Skeletal muscle satellite cell (primary cell): ENCODE results near the gene KRT32.

ENCODE experiments used
- H3K27me3 ChIP-seq: 2 replicates; pipeline ENCODE4 v1.7.0; 2013; ENCODE audit warnings: low read length; ENCODE audit not compliant: control insufficient read depth, insufficient read depth
- H3K36me3 ChIP-seq: 2 replicates; pipeline ENCODE4 v1.7.0; 2013; ENCODE audit warnings: mild to moderate bottlenecking, control low read depth, low read length; ENCODE audit not compliant: insufficient read depth
- H3K4me1 ChIP-seq: 2 replicates; pipeline ENCODE4 v1.7.0; 2013; ENCODE audit warnings: low read length; ENCODE audit not compliant: control insufficient read depth, insufficient read depth
- H3K4me2 ChIP-seq: 2 replicates; pipeline ENCODE4 v1.7.0; 2013; ENCODE audit warnings: mild to moderate bottlenecking, low read length
- H3K4me3 ChIP-seq: 2 replicates; pipeline ENCODE4 v1.7.0; 2013; ENCODE audit warnings: low read length
- H3K9ac ChIP-seq: 2 replicates; pipeline ENCODE4 v1.7.0; 2013; ENCODE audit warnings: mild to moderate bottlenecking, low read depth, low read length, moderate library complexity
- H3K9me3 ChIP-seq: replicated peaks from 2 replicates; pipeline ENCODE4 v1.7.0; 2013; ENCODE audit warnings: mild to moderate bottlenecking, control low read depth, low read length

Gene KRT32

GRCh38 chr17:41420134-41420533 is 47.1 kb downstream of the KRT32 start:
- Histone ChIP-seq H3K9me3 (no peaks in the 10 kb centered on the region), H3K4me1 (peaks cover 43% of the 10 kb centered on the region), H3K9ac (no peak overlapping the region), H3K4me3 (no peak overlapping the region), H3K36me3 (no peaks in the 10 kb centered on the region), H3K4me2 (no peak overlapping the region), H3K27me3 (no peaks in the 10 kb centered on the region)

GRCh38 chr17:41419716-41420115 is 47.5 kb downstream of the KRT32 start:
- H3K9ac ChIP-seq = no peak overlapping the region
- no peak overlapping the region for H3K4me3 ChIP-seq
- H3K4me2 ChIP-seq = no peak overlapping the region
- H3K27me3 ChIP-seq = no peaks in the 10 kb centered on the region
- no peaks in the 10 kb centered on the region for H3K9me3 ChIP-seq
- H3K4me1 ChIP-seq = peaks cover 43% of the 10 kb centered on the region
- no peaks in the 10 kb centered on the region for H3K36me3 ChIP-seq

DNA sequence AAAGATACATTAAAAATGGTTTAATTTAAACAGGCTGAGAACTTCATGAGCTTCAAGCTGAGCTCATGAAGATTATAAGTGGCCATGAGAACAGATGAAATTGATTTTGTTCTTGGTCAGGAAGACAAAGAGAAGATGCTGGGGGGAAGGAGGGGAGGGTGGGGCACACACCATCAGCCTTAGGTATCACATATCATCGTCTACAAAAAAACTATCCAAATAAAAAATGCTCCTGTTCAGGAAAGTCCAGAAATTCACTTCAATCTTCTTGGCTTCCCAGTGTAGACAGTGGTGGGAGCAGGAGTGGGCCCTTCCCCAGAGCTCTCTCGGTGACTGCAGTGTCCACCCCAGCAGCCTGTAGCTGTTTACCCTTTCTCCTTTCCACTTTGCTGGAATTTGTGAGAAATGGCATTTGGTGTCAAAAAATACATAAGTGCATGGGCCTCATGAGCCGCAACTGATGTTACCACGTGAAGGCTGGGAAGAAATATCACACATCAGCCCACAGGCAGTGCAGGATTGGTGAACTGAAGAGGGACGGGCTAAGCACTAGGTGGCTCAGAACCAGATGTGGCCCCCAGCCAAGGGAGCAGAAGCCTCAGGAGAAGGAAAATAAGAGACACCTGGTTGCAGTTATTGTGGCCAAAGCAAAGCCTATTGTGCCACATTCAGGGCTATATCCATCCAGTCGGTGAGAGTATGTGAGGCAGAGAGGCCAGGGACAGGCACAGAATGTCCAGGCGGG is 48.9 kb downstream of the KRT32 start:
- no peaks in the 10 kb centered on the region for H3K9me3 ChIP-seq
- no peak overlapping the region for H3K4me3 ChIP-seq
- H3K27me3 ChIP-seq = no peaks in the 10 kb centered on the region
- no peak overlapping the region for H3K9ac ChIP-seq
- H3K4me1 ChIP-seq = peaks cover 43% of the 10 kb centered on the region
- H3K36me3 ChIP-seq = no peaks in the 10 kb centered on the region
- H3K4me2 ChIP-seq = no peak overlapping the region

- Histone ChIP-seq H3K4me3 (no peak overlapping the region), H3K4me2 (no peak overlapping the region), H3K27me3 (no peaks in the 10 kb centered on the region), H3K9ac (no peak overlapping the region), H3K9me3 (no peaks in the 10 kb centered on the region), H3K4me1 (peaks cover 43% of the 10 kb centered on the region), H3K36me3 (no peaks in the 10 kb centered on the region)
These were observed 49.6 kb downstream of the KRT32 start for GRCh38 chr17:41417576-41418015.

- no peak overlapping the region for H3K9ac ChIP-seq
- H3K4me3 ChIP-seq = no peak overlapping the region
- no peaks in the 10 kb centered on the region for H3K9me3 ChIP-seq
- no peak overlapping the region for H3K4me2 ChIP-seq
- H3K27me3 ChIP-seq = no peaks in the 10 kb centered on the region
- H3K36me3 ChIP-seq = no peaks in the 10 kb centered on the region
- peaks cover 43% of the 10 kb centered on the region for H3K4me1 ChIP-seq
These were observed 50.1 kb downstream of the KRT32 start for GRCh38 chr17:41417127-41417526.

- no peaks in the 10 kb centered on the region for H3K27me3 ChIP-seq
These were observed 50.7 kb downstream of the KRT32 start for GRCh38 chr17:41416479-41416878.

GRCh38 chr17:41415833-41416335 is 51.3 kb downstream of the KRT32 start:
- Histone ChIP-seq H3K4me3 (no peak overlapping the region), H3K27me3 (no peaks in the 10 kb centered on the region), H3K9ac (peak overlapping the region; percentile 8), H3K9me3 (no peaks in the 10 kb centered on the region), H3K4me1 (peaks cover 37% of the 10 kb centered on the region), H3K36me3 (no peaks in the 10 kb centered on the region), H3K4me2 (no peak overlapping the region)

More at GRCh38 chr17:41416479-41416878, 50.7 kb downstream of the KRT32 start:
- no peaks in the 10 kb centered on the region for H3K9me3 ChIP-seq
- H3K36me3 ChIP-seq = no peaks in the 10 kb centered on the region
- peaks cover 43% of the 10 kb centered on the region for H3K4me1 ChIP-seq
- H3K4me3 ChIP-seq = no peak overlapping the region
- H3K9ac ChIP-seq = peak overlapping the region; percentile 8
- no peak overlapping the region for H3K4me2 ChIP-seq

- Histone ChIP-seq H3K9me3 (no peaks in the 10 kb centered on the region), H3K27me3 (no peaks in the 10 kb centered on the region), H3K4me3 (no peak overlapping the region), H3K4me2 (no peak overlapping the region), H3K9ac (no peak overlapping the region), H3K36me3 (no peaks in the 10 kb centered on the region), H3K4me1 (peaks cover 33% of the 10 kb centered on the region)
These were observed 51.8 kb downstream of the KRT32 start for GRCh38 chr17:41415411-41415810.

DNA sequence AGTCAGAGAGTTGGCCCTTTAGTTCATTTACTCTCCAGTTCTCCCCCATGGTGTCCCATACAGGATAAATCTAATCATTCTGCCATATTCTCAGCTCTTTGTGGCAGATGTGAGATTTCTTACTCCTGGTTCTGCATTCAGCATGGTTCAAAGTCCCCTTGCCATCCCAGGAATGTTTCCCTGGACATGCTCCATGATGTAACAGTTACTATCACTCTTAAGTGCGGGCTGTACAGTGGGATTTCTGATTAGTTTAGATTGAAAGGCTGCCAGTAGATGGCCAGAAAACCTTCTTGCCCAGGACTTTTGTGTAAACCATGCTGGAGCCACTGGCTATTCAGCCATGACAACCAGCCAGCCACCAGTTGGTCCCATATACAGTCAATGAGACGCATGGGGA is 53.2 kb downstream of the KRT32 start:
- no peaks in the 10 kb centered on the region for H3K36me3 ChIP-seq
- no peak overlapping the region for H3K4me3 ChIP-seq
- H3K27me3 ChIP-seq = no peaks in the 10 kb centered on the region
- H3K4me1 ChIP-seq = peaks cover 22% of the 10 kb centered on the region
- no peak overlapping the region for H3K4me2 ChIP-seq
- no peaks in the 10 kb centered on the region for H3K9me3 ChIP-seq
- no peak overlapping the region for H3K9ac ChIP-seq

- Histone ChIP-seq H3K4me3 (no peak overlapping the region), H3K4me2 (no peak overlapping the region), H3K27me3 (no peaks in the 10 kb centered on the region), H3K9ac (no peak overlapping the region), H3K4me1 (peaks cover 22% of the 10 kb centered on the region), H3K36me3 (no peaks in the 10 kb centered on the region), H3K9me3 (no peaks in the 10 kb centered on the region)
These were observed 53.7 kb downstream of the KRT32 start for GRCh38 chr17:41413353-41413957.

GRCh38 chr17:41411072-41411840 is 55.9 kb downstream of the KRT32 start:
- peaks cover 10% of the 10 kb centered on the region for H3K4me1 ChIP-seq
- no peaks in the 10 kb centered on the region for H3K9me3 ChIP-seq
- no peak overlapping the region for H3K4me2 ChIP-seq
- no peak overlapping the region for H3K9ac ChIP-seq
- H3K27me3 ChIP-seq = no peaks in the 10 kb centered on the region
- no peak overlapping the region for H3K4me3 ChIP-seq
- H3K36me3 ChIP-seq = no peaks in the 10 kb centered on the region
